Loucy (cell line): ENCODE measurements around the gene GABRB2.
"Not testable (repeated sequence)": the region's sequence is repeated elsewhere in the genome, so short reads cannot be mapped to it uniquely, and the experiment has no call there.

Experiments
- H2AFZ ChIP-seq: fragments of 200-600 bp; sonication (generic); 2 replicates; pipeline ENCODE4 v1.6.0; 2016; ENCODE audit warnings: antibody characterized with exemption, mild to moderate bottlenecking, low read length, moderate library complexity
- H3F3A ChIP-seq: fragments of 200-600 bp; 2 replicates; pipeline ENCODE4 v1.6.0; 2016; ENCODE audit warnings: antibody characterized with exemption, low read depth, mild to moderate bottlenecking
- H3K27me3 ChIP-seq: fragments of 200-600 bp; sonication (generic); 2 replicates; pipeline ENCODE4 v1.6.1; 2014; ENCODE audit warnings: low read length, mild to moderate bottlenecking; ENCODE audit not compliant: insufficient read depth, poor library complexity, severe bottlenecking
- H3K36me3 ChIP-seq: fragments of 200-600 bp; sonication (generic); 2 replicates; pipeline ENCODE4 v1.6.1; 2016; ENCODE audit warnings: low read length; ENCODE audit not compliant: insufficient read depth
- H3K4me1 ChIP-seq: fragments of 200-600 bp; sonication (generic); 2 replicates; pipeline ENCODE4 v1.5.1; 2014; ENCODE audit warnings: low read length, mild to moderate bottlenecking; ENCODE audit not compliant: insufficient read depth, poor library complexity, severe bottlenecking
- H3K4me2 ChIP-seq: fragments of 200-600 bp; sonication (generic); 2 replicates; pipeline ENCODE4 v1.6.0; 2014; ENCODE audit warnings: antibody characterized with exemption, low read length, low read depth, mild to moderate bottlenecking; ENCODE audit not compliant: poor library complexity, severe bottlenecking
- H3K4me3 ChIP-seq: fragments of 200-600 bp; sonication (generic); 2 replicates; pipeline ENCODE4 v1.5.1; 2014; ENCODE audit warnings: low read length, mild to moderate bottlenecking, mixed read lengths; ENCODE audit not compliant: poor library complexity, severe bottlenecking
- H3K79me2 ChIP-seq: fragments of 200-600 bp; sonication (generic); 2 replicates; pipeline ENCODE4 v1.6.1; 2014; ENCODE audit warnings: low read length; ENCODE audit not compliant: insufficient read depth
- H3K9ac ChIP-seq: fragments of 200-600 bp; sonication (generic); 2 replicates; pipeline ENCODE4 v1.6.0; 2014; ENCODE audit warnings: mild to moderate bottlenecking, low read depth, low read length, moderate library complexity; ENCODE audit not compliant: poor library complexity, severe bottlenecking
- H3K9me2 ChIP-seq: fragments of 200-600 bp; sonication (generic); replicated peaks from 2 replicates; pipeline ENCODE4 v1.6.1; 2016; ENCODE audit warnings: low read depth, low read length, mixed read lengths
- H3K9me3 ChIP-seq: fragments of 200-600 bp; sonication (generic); 2 replicates; pipeline ENCODE4 v1.6.1; 2014; ENCODE audit warnings: mild to moderate bottlenecking, antibody characterized with exemption, low read length, low read depth; ENCODE audit not compliant: insufficient read depth
- H4K20me1 ChIP-seq: fragments of 200-600 bp; sonication (generic); 2 replicates; pipeline ENCODE4 v1.6.0; 2014; ENCODE audit warnings: antibody characterized with exemption, low read length, mild to moderate bottlenecking; ENCODE audit not compliant: insufficient read depth, poor library complexity, severe bottlenecking
- CTCF ChIP-seq: fragments of 200-600 bp; sonication (generic); conservative IDR thresholded peaks from 2 replicates; pipeline ENCODE4 v1.5.1; 2014; ENCODE audit warnings: mild to moderate bottlenecking, antibody characterized with exemption, low read length
- EZH2phosphoT487 ChIP-seq: fragments of 200-600 bp; IDR thresholded peaks from 2 replicates; pipeline ENCODE4 v1.6.1; 2018; ENCODE audit warnings: antibody characterized with exemption, mild to moderate bottlenecking, moderate library complexity, borderline replicate concordance

The GABRB2 gene

GRCh38 chr5:161299053-161299452, 247.5 kb downstream of the GABRB2 start:
- H3K9ac ChIP-seq: no peak overlapping the region
- no peak overlapping the region for H2AFZ ChIP-seq
- no peaks in the 10 kb centered on the region for H3K36me3 ChIP-seq
- no peaks in the 10 kb centered on the region for H3K79me2 ChIP-seq
- TF ChIP-seq EZH2phosphoT487 (no peak), CTCF (no peak)
- no peaks in the 10 kb centered on the region for H3K4me1 ChIP-seq
- no peak overlapping the region for H3K4me3 ChIP-seq
- no peaks in the 10 kb centered on the region for H3K9me2 ChIP-seq
- no peaks in the 10 kb centered on the region for H3K9me3 ChIP-seq
- no peak overlapping the region for H3K4me2 ChIP-seq
- H3K27me3 ChIP-seq: no peaks in the 10 kb centered on the region
- no peaks in the 10 kb centered on the region for H3F3A ChIP-seq
- H4K20me1 ChIP-seq: no peaks in the 10 kb centered on the region

DNA sequence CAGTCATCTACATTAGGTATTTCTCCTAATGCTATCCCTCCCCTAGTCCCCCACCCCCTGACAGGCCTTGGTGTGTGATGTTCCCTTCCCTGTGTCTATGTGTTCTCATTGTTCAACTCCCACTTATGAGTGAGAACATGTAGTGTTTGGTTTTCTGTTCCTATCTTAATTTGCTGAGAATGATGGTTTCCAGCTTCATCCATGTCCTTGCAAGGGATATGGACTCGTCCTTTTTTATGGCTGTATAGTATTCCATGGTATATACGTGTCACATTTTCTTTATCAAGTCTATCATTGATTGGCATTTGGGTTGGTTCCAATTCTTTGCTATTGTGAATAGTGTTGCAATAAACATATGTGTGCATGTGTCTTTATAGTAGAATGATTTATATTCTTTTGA, 249.1 kb downstream of the GABRB2 start:
- not testable (repeated sequence) for H4K20me1 ChIP-seq, H3K79me2 ChIP-seq, H3K9ac ChIP-seq, H2AFZ ChIP-seq, H3K36me3 ChIP-seq, H3F3A ChIP-seq, H3K4me3 ChIP-seq, H3K27me3 ChIP-seq, H3K4me2 ChIP-seq, H3K9me3 ChIP-seq, H3K9me2 ChIP-seq, H3K4me1 ChIP-seq

GRCh38 chr5:161295721-161296250, 250.7 kb downstream of the GABRB2 start:
- Histone ChIP-seq H3K4me1 (no peaks in the 10 kb centered on the region), H3K4me2 (no peak overlapping the region), H3K9me2 (no peaks in the 10 kb centered on the region), H3K4me3 (no peak overlapping the region), H4K20me1 (no peaks in the 10 kb centered on the region), H3K27me3 (no peaks in the 10 kb centered on the region), H3K9ac (no peak overlapping the region), H2AFZ (no peak overlapping the region), H3K36me3 (no peaks in the 10 kb centered on the region), H3F3A (no peaks in the 10 kb centered on the region), H3K9me3 (no peaks in the 10 kb centered on the region), H3K79me2 (no peaks in the 10 kb centered on the region)
- TF ChIP-seq CTCF (no peak), EZH2phosphoT487 (no peak)

DNA sequence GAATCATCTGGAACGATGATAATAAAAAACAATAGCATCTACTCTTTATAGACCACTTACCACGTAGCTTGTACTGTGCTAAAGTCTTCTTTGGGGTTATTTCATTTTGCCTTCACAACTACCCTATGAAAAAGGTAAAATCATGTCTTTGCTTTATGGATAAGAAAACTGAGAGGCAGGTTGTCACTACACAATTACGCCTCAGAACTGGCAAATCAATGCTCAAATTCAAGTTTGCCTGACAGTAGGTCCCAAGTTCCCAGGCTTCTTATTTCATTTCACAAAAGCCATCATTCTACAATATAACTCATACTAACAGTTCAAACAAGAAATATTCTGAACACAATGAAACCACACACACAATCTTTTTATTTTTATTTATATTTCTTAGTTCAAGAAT, 258.5 kb downstream of the GABRB2 start:
- Histone ChIP-seq H3K36me3 (no peaks in the 10 kb centered on the region), H2AFZ (no peak overlapping the region), H3K4me3 (no peak overlapping the region), H3K4me2 (no peak overlapping the region), H3K9me3 (no peaks in the 10 kb centered on the region), H3K9ac (no peak overlapping the region), H3K79me2 (no peaks in the 10 kb centered on the region), H3K9me2 (no peaks in the 10 kb centered on the region), H3K27me3 (no peaks in the 10 kb centered on the region), H3K4me1 (no peaks in the 10 kb centered on the region), H3F3A (no peaks in the 10 kb centered on the region), H4K20me1 (no peaks in the 10 kb centered on the region)
- TF ChIP-seq EZH2phosphoT487: no peak
- TF ChIP-seq CTCF: no peak
